SK-N-SH (cell line): ENCODE measurements around the gene B4GALT3. TPM values are rescaled to one million over a fixed set of nuclear protein-coding genes. Genes with fewer than 3 reads are reported as not detected.

Experiments
- CTCF ChIA-PET: fragments of 300-600, 350-600 bp; formaldehyde crosslinking; extraction: SDS; loops from one replicate; lab custom pipeline; 2021; lab: Yijun Ruan, JAX
- POLR2A ChIA-PET: fragments of 350-600 bp; sonication (Branson Sonifier 250); formaldehyde crosslinking; extraction: SDS; loops from one replicate; lab custom pipeline; 2020; ENCODE audit warnings: antibody characterized with exemption, inconsistent platforms; lab: Yijun Ruan, JAX
- DNase-seq: peaks from one replicate; pipeline ENCODE4 v3.0.0; 2012
- H2AFZ ChIP-seq: fragments of 200-600 bp; sonication (generic); 2 replicates; pipeline ENCODE4 v1.8.1; 2016; ENCODE audit warnings: antibody characterized with exemption, mild to moderate bottlenecking, low read depth
- H3F3A ChIP-seq: fragments of 200-600 bp; sonication (generic); replicated peaks from 2 replicates; pipeline ENCODE3; 2016; ENCODE audit warnings: antibody characterized with exemption, mild to moderate bottlenecking; ENCODE audit not compliant: insufficient read depth
- H3K27ac ChIP-seq, 2 experiments: fragments of 200-500 bp in 1 of 2; fragments of 200-600 bp in 1 of 2; sonication (Bioruptor generic) in 1 of 2; sonication (generic), shearing (Covaris generic) in 1 of 2; 2 replicates each; pipeline versions ENCODE4 v1.5.1 to v1.6.1; 2014 to 2016; ENCODE audit warnings: low read depth in 2 of 2, inconsistent platforms in 1 of 2, low read length in 1 of 2, mild to moderate bottlenecking in 1 of 2, mixed read lengths in 1 of 2
- H3K27me3 ChIP-seq: fragments of 200-600 bp; sonication (generic), shearing (Covaris generic); 2 replicates; pipeline ENCODE4 v1.6.1; 2016; ENCODE audit warnings: mixed run types; ENCODE audit not compliant: insufficient read depth
- H3K36me3 ChIP-seq, 2 experiments: fragments of 200-500 bp in 1 of 2; fragments of 200-600 bp in 1 of 2; sonication (Bioruptor generic) in 1 of 2; sonication (generic) in 1 of 2; replicated peaks in 1 of 2; 2 replicates each; pipeline versions ENCODE3 to v1.5.1; 2014 to 2016; ENCODE audit warnings: low read length in 1 of 2, mild to moderate bottlenecking in 1 of 2; ENCODE audit not compliant: insufficient read depth in 2 of 2, control insufficient read depth in 1 of 2
- H3K4me1 ChIP-seq, 2 experiments: fragments of 200-500 bp in 1 of 2; fragments of 200-600 bp in 1 of 2; sonication (Bioruptor generic) in 1 of 2; sonication (generic), shearing (Covaris generic) in 1 of 2; 2 replicates each; pipeline versions ENCODE4 v1.5.1 to v1.6.1; 2014 to 2016; ENCODE audit warnings: low read depth in 1 of 2, low read length in 1 of 2, mixed run types in 1 of 2; ENCODE audit not compliant: insufficient read depth in 2 of 2, control insufficient read depth in 1 of 2
- H3K4me2 ChIP-seq: fragments of 200-600 bp; sonication (generic), shearing (Covaris generic); 2 replicates; pipeline ENCODE4 v1.6.1; 2017; ENCODE audit warnings: mixed run types
- H3K4me3 ChIP-seq, 2 experiments: fragments of 200-500 bp in 1 of 2; fragments of 200-600 bp in 1 of 2; sonication (Bioruptor generic) in 1 of 2; sonication (generic), shearing (Covaris generic) in 1 of 2; 2 replicates each; pipeline versions ENCODE4 v1.5.1 to v1.8.1; 2014 to 2016; ENCODE audit warnings: low read depth in 2 of 2, inconsistent platforms in 1 of 2, low read length in 1 of 2, mild to moderate bottlenecking in 1 of 2, mixed read lengths in 1 of 2, moderate library complexity in 1 of 2
- H3K79me2 ChIP-seq: fragments of 200-600 bp; sonication (generic); 2 replicates; pipeline ENCODE4 v1.8.1; 2017; ENCODE audit warnings: mild to moderate bottlenecking; ENCODE audit not compliant: insufficient read depth
- H3K9ac ChIP-seq: fragments of 200-600 bp; sonication (generic); 2 replicates; pipeline ENCODE4 v1.6.1; 2017; ENCODE audit warnings: mixed run types
- H3K9me2 ChIP-seq: fragments of 200-600 bp; sonication (generic); 2 replicates; pipeline ENCODE4 v1.6.1; 2017; ENCODE audit warnings: mixed run types
- H3K9me3 ChIP-seq: fragments of 200-600 bp; sonication (generic); 2 replicates; pipeline ENCODE4 v1.6.1; 2017; ENCODE audit warnings: mixed run types, mild to moderate bottlenecking, moderate library complexity
- H4K20me1 ChIP-seq: fragments of 200-600 bp; sonication (generic); 2 replicates; pipeline ENCODE4 v1.6.1; 2017; ENCODE audit warnings: mild to moderate bottlenecking, mixed run types; ENCODE audit not compliant: insufficient read depth
- GATA2 ChIP-seq: sonication (generic); formaldehyde crosslinking; IDR thresholded peaks from 2 replicates; pipeline ENCODE4 v1.5.0; 2020; ENCODE audit warnings: mild to moderate bottlenecking, missing genetic modification reagents
- IRF3 ChIP-seq: fragments of 150-350 bp; IDR thresholded peaks from 2 replicates; pipeline ENCODE4 v1.6.1; 2016; ENCODE audit warnings: mild to moderate bottlenecking, low read depth, low read length
- MXI1 ChIP-seq: IDR thresholded peaks from 2 replicates; pipeline ENCODE4 v1.6.1; 2012; ENCODE audit warnings: mild to moderate bottlenecking, low read depth, low read length, improper control_type of control experiment
- NFIC ChIP-seq: IDR thresholded peaks from 2 replicates; pipeline ENCODE4 v1.4.0; 2012; ENCODE audit warnings: borderline replicate concordance
- PBX3 ChIP-seq: IDR thresholded peaks from 2 replicates; pipeline ENCODE4; 2012
- RAD21 ChIP-seq: IDR thresholded peaks from 2 replicates; pipeline ENCODE4 v1.6.1; 2012; ENCODE audit warnings: mild to moderate bottlenecking, low read length
- RFX5 ChIP-seq: IDR thresholded peaks from 2 replicates; pipeline ENCODE4 v1.6.1; 2012; ENCODE audit warnings: mild to moderate bottlenecking, improper control_type of control experiment, low read length
- TCF12 ChIP-seq: IDR thresholded peaks from 2 replicates; pipeline ENCODE4 v1.4.0; 2012
- TEAD4 ChIP-seq: IDR thresholded peaks from 2 replicates; pipeline ENCODE4 v1.4.0; 2012; ENCODE audit warnings: mild to moderate bottlenecking, borderline replicate concordance; ENCODE audit not compliant: insufficient read depth
- YY1 ChIP-seq: IDR thresholded peaks from 2 replicates; pipeline ENCODE4 v1.4.0; 2012; ENCODE audit warnings: low read depth, mild to moderate bottlenecking
- WGBS: methylation state at CpG from one replicate; pipeline ENCODE4 v1.1.6; 2017; ENCODE audit warnings: low lambda C conversion rate; 5-methylcytosine and 5-hydroxymethylcytosine counted together
- polyA plus RNA-seq, 3 experiments: library from polyadenylated mRNA; depleted of rRNA; stranded (reverse); fragments of >200 nt; gene quantifications; 2 replicates each; pipeline ENCODE4 v1.2.3, GENCODE V29; 2012
- TF ChIP-seq, protein P1 (sequence below): IDR thresholded peaks from 2 replicates; pipeline ENCODE4 v1.6.1; 2012; ENCODE audit warnings: mild to moderate bottlenecking, low read depth, low read length, moderate library complexity
- TF ChIP-seq, protein P2 (sequence below): IDR thresholded peaks from 2 replicates; pipeline ENCODE4 v1.4.0; 2012; ENCODE audit warnings: low read depth

Gene B4GALT3
- polyA plus RNA-seq, 1 of the 3 experiments (the other 2 are of a cell fraction): 56.5 TPM

GRCh38 chr1:161185732-161186311 is 8.5 kb upstream of the B4GALT3 start:
- H3F3A ChIP-seq: peaks cover 6% of the 10 kb centered on the region
- peaks cover 0 to 2% of the 10 kb centered on the region in 2 experiments for H3K36me3 ChIP-seq
- TF ChIP-seq GATA2 (CRISPR knock-in tag) (no peak), NFIC (no peak), TCF12 (no peak), RFX5 (no peak), YY1 (no peak), PBX3 (no peak)
- TF ChIP-seq, protein P1, sequence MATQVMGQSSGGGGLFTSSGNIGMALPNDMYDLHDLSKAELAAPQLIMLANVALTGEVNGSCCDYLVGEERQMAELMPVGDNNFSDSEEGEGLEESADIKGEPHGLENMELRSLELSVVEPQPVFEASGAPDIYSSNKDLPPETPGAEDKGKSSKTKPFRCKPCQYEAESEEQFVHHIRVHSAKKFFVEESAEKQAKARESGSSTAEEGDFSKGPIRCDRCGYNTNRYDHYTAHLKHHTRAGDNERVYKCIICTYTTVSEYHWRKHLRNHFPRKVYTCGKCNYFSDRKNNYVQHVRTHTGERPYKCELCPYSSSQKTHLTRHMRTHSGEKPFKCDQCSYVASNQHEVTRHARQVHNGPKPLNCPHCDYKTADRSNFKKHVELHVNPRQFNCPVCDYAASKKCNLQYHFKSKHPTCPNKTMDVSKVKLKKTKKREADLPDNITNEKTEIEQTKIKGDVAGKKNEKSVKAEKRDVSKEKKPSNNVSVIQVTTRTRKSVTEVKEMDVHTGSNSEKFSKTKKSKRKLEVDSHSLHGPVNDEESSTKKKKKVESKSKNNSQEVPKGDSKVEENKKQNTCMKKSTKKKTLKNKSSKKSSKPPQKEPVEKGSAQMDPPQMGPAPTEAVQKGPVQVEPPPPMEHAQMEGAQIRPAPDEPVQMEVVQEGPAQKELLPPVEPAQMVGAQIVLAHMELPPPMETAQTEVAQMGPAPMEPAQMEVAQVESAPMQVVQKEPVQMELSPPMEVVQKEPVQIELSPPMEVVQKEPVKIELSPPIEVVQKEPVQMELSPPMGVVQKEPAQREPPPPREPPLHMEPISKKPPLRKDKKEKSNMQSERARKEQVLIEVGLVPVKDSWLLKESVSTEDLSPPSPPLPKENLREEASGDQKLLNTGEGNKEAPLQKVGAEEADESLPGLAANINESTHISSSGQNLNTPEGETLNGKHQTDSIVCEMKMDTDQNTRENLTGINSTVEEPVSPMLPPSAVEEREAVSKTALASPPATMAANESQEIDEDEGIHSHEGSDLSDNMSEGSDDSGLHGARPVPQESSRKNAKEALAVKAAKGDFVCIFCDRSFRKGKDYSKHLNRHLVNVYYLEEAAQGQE: no peak
- TF ChIP-seq, all 33 proteins: peak for 0
- H3K27ac ChIP-seq: peak overlapping the region in 1 of 2 experiments; percentile 77; a peak in 2 of 4 replicates
- no peak overlapping the region for H3K9ac ChIP-seq
- no peaks in the 10 kb centered on the region for H3K9me2 ChIP-seq
- H3K4me3 ChIP-seq: no peak overlapping the region
- CTCF ChIA-PET: interaction anchor here (2.2 kb wide), 1 partner anchor 20 kb away, joined by 10 read pairs; the partner anchor contains the start of gene PPOX
- peak overlapping the region; percentile 43 for H2AFZ ChIP-seq
- no peaks in the 10 kb centered on the region for H3K79me2 ChIP-seq
- H3K9me3 ChIP-seq: no peaks in the 10 kb centered on the region
- H3K4me2 ChIP-seq: no peak overlapping the region
- H3K4me1 ChIP-seq: peaks cover 0 to 10% of the 10 kb centered on the region in 2 experiments; a peak in 3 of 4 replicates
- H3K27me3 ChIP-seq: no peaks in the 10 kb centered on the region
- WGBS: 75% methylated on average over 2 of the region's 2 CpGs
- no peaks in the 10 kb centered on the region for H4K20me1 ChIP-seq
- DNase-seq: no peak
- POLR2A ChIA-PET: no interaction called here

- POLR2A ChIA-PET: no interaction called here
- WGBS: 20% methylated on average over 3 of the region's 3 CpGs
- H3K9ac ChIP-seq: no peak overlapping the region
Measured at GRCh38 chr1:161185282-161185682, 8.0 kb upstream of the B4GALT3 start.

More at GRCh38 chr1:161185282-161185682, 8.0 kb upstream of the B4GALT3 start:
- no peaks in the 10 kb centered on the region for H3K27me3 ChIP-seq
- TF ChIP-seq, protein P2, sequence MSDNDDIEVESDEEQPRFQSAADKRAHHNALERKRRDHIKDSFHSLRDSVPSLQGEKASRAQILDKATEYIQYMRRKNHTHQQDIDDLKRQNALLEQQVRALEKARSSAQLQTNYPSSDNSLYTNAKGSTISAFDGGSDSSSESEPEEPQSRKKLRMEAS: no peak
- TF ChIP-seq RFX5 (peak; percentile 96), IRF3 (no peak), RAD21 (no peak), TEAD4 (no peak), MXI1 (peak; percentile 84)
- DNase-seq: peak; percentile 45
- peaks cover 0 to 10% of the 10 kb centered on the region in 2 experiments; a peak in 3 of 4 replicates for H3K4me1 ChIP-seq
- H3K4me2 ChIP-seq: no peak overlapping the region
- H3K36me3 ChIP-seq: no peaks in the 10 kb centered on the region
- no peak overlapping the region for H3K4me3 ChIP-seq
- H3K27ac ChIP-seq: peak overlapping the region in 1 of 2 experiments; percentile 77; a peak in 2 of 4 replicates
- H3K9me3 ChIP-seq: no peaks in the 10 kb centered on the region
- no peaks in the 10 kb centered on the region for H3K79me2 ChIP-seq
- peak overlapping the region; percentile 43 for H2AFZ ChIP-seq
- CTCF ChIA-PET: no interaction called here
- H4K20me1 ChIP-seq: no peaks in the 10 kb centered on the region
- H3K9me2 ChIP-seq: no peaks in the 10 kb centered on the region
- peaks cover 10% of the 10 kb centered on the region for H3F3A ChIP-seq
